ENCODE data around the gene VAV1. TPM values are rescaled to one million over a fixed set of nuclear protein-coding genes. Genes with fewer than 3 reads are reported as not detected.
A peak's percentile ranks its signal among the peaks of the same experiment; 100 is the strongest.

VAV1 gene
- total and polyA plus RNA-seq, 9 of the 15 experiments (the other 6 are each of a cell fraction or from before 2014, with no cell fraction given) = 0.46 to 20.1 (median 11.1) TPM

DNA sequence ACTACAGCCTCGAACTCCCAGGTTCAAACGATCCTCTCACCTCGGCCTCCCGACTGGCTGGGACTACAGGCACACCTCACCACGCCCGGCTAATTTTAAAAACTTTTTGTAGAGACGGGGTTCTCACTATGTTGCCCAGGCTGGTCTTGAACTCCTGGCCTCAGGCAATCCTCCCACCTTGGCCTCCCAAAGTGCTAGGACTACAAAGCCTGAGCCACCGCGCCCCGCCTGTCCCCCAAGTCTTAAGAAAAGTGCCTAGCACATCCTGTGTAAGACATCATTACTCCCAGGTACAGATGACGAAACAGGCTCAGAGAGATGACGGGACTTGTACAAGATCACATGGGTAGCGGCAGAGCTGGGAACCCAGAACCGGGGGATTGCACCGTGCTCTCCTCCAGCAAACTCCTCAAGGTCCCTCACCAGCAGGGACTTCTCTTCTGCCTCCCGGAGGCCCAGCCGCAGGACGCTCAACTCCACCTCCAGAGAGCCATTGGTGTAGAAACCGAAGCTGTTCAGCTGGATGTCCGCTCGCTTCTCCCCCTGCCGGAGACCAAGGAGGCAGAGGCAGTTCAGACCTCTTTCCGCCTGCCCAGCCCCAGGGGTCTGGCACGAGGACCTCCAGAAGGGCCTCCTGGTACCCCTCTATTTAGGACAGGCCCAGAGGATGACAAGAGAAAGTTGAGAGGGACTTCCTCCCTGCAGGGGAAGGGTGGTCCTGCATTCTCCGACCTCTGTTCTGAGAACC is 36.2 kb upstream of the VAV1 start (continued):
- TF ChIP-seq, protein P1, sequence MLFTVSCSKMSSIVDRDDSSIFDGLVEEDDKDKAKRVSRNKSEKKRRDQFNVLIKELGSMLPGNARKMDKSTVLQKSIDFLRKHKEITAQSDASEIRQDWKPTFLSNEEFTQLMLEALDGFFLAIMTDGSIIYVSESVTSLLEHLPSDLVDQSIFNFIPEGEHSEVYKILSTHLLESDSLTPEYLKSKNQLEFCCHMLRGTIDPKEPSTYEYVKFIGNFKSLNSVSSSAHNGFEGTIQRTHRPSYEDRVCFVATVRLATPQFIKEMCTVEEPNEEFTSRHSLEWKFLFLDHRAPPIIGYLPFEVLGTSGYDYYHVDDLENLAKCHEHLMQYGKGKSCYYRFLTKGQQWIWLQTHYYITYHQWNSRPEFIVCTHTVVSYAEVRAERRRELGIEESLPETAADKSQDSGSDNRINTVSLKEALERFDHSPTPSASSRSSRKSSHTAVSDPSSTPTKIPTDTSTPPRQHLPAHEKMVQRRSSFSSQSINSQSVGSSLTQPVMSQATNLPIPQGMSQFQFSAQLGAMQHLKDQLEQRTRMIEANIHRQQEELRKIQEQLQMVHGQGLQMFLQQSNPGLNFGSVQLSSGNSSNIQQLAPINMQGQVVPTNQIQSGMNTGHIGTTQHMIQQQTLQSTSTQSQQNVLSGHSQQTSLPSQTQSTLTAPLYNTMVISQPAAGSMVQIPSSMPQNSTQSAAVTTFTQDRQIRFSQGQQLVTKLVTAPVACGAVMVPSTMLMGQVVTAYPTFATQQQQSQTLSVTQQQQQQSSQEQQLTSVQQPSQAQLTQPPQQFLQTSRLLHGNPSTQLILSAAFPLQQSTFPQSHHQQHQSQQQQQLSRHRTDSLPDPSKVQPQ (CRISPR knock-in tag; IDR thresholded peaks at IDR 0.05; ENCODE audit: borderline replicate concordance) = no peak
- no peak for TF ChIP-seq ILF3 (IDR thresholded peaks at IDR 0.05; ENCODE audit: borderline replicate concordance)
- no peak for TF ChIP-seq ZNF444 (CRISPR knock-in tag; IDR thresholded peaks at IDR 0.05)
- TF ChIP-seq TCF7L2 (IDR thresholded peaks at IDR 0.05; ENCODE audit: low read depth, low read length) = no peak; the same call in 1 of the 2 replicates
- TF ChIP-seq, protein P2, sequence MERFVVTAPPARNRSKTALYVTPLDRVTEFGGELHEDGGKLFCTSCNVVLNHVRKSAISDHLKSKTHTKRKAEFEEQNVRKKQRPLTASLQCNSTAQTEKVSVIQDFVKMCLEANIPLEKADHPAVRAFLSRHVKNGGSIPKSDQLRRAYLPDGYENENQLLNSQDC (CRISPR knock-in tag; IDR thresholded peaks at IDR 0.05) = no peak
- TF ChIP-seq, protein P3, sequence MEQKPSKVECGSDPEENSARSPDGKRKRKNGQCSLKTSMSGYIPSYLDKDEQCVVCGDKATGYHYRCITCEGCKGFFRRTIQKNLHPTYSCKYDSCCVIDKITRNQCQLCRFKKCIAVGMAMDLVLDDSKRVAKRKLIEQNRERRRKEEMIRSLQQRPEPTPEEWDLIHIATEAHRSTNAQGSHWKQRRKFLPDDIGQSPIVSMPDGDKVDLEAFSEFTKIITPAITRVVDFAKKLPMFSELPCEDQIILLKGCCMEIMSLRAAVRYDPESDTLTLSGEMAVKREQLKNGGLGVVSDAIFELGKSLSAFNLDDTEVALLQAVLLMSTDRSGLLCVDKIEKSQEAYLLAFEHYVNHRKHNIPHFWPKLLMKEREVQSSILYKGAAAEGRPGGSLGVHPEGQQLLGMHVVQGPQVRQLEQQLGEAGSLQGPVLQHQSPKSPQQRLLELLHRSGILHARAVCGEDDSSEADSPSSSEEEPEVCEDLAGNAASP (IDR thresholded peaks at IDR 0.05) = no peak
- TF ChIP-seq CBX2 (IDR thresholded peaks at IDR 0.05; ENCODE audit: insufficient read depth, low read length, poor library complexity, severe bottlenecking) = no peak
- TF ChIP-seq SUPT5H (IDR thresholded peaks at IDR 0.05) = peak; percentile 67; the same call in 1 of the 2 replicates
- TF ChIP-seq BRCA1 (IDR thresholded peaks at IDR 0.05) = no peak
- no peak for TF ChIP-seq BRCA1 (CRISPR knock-in tag; IDR thresholded peaks at IDR 0.05)
- TF ChIP-seq ELF4 (CRISPR knock-in tag; IDR thresholded peaks at IDR 0.05) = no peak
- no peak for TF ChIP-seq DIDO1 (tag; IDR thresholded peaks at IDR 0.05; ENCODE audit: low read depth)
- no peak for TF ChIP-seq RHOXF2B (CRISPR knock-in tag; conservative IDR thresholded peaks at IDR 0.05)
- TF ChIP-seq, protein P4, sequence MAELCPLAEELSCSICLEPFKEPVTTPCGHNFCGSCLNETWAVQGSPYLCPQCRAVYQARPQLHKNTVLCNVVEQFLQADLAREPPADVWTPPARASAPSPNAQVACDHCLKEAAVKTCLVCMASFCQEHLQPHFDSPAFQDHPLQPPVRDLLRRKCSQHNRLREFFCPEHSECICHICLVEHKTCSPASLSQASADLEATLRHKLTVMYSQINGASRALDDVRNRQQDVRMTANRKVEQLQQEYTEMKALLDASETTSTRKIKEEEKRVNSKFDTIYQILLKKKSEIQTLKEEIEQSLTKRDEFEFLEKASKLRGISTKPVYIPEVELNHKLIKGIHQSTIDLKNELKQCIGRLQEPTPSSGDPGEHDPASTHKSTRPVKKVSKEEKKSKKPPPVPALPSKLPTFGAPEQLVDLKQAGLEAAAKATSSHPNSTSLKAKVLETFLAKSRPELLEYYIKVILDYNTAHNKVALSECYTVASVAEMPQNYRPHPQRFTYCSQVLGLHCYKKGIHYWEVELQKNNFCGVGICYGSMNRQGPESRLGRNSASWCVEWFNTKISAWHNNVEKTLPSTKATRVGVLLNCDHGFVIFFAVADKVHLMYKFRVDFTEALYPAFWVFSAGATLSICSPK (IDR thresholded peaks at IDR 0.05; ENCODE audit: borderline replicate concordance) = no peak
- no peak for TF ChIP-seq MIER1 (IDR thresholded peaks at IDR 0.05; ENCODE audit: low read depth)
- TF ChIP-seq CHD2 (IDR thresholded peaks at IDR 0.05; ENCODE audit: low read depth, low read length) = no peak
- TF ChIP-seq MBD2 (IDR thresholded peaks at IDR 0.05; ENCODE audit: borderline replicate concordance, low read depth) = no peak
- no peak for TF ChIP-seq RNF2 (IDR thresholded peaks at IDR 0.05)
- no peak for TF ChIP-seq CHD1 (IDR thresholded peaks at IDR 0.05; ENCODE audit: low read length)
- no peak for TF ChIP-seq ZNF699 (CRISPR knock-in tag; IDR thresholded peaks at IDR 0.05; ENCODE audit: insufficient replicate concordance)
- no peak for TF ChIP-seq E2F3 (CRISPR knock-in tag; IDR thresholded peaks at IDR 0.05)
- TF ChIP-seq, protein P5, sequence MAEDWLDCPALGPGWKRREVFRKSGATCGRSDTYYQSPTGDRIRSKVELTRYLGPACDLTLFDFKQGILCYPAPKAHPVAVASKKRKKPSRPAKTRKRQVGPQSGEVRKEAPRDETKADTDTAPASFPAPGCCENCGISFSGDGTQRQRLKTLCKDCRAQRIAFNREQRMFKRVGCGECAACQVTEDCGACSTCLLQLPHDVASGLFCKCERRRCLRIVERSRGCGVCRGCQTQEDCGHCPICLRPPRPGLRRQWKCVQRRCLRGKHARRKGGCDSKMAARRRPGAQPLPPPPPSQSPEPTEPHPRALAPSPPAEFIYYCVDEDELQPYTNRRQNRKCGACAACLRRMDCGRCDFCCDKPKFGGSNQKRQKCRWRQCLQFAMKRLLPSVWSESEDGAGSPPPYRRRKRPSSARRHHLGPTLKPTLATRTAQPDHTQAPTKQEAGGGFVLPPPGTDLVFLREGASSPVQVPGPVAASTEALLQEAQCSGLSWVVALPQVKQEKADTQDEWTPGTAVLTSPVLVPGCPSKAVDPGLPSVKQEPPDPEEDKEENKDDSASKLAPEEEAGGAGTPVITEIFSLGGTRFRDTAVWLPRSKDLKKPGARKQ (CRISPR knock-in tag; IDR thresholded peaks at IDR 0.05) = no peak
- no peak for TF ChIP-seq ZNF140 (CRISPR knock-in tag; IDR thresholded peaks at IDR 0.05)

Data from K562 (cell line).